ELF-1 (cell line): Measurements from ENCODE around the gene CHD6.

ENCODE experiments used
- DNase-seq: peaks from one replicate; pipeline ENCODE4 v3.0.0-alpha.2; 2016; ENCODE audit warnings: low read depth, low spot score

Gene CHD6, protein sequence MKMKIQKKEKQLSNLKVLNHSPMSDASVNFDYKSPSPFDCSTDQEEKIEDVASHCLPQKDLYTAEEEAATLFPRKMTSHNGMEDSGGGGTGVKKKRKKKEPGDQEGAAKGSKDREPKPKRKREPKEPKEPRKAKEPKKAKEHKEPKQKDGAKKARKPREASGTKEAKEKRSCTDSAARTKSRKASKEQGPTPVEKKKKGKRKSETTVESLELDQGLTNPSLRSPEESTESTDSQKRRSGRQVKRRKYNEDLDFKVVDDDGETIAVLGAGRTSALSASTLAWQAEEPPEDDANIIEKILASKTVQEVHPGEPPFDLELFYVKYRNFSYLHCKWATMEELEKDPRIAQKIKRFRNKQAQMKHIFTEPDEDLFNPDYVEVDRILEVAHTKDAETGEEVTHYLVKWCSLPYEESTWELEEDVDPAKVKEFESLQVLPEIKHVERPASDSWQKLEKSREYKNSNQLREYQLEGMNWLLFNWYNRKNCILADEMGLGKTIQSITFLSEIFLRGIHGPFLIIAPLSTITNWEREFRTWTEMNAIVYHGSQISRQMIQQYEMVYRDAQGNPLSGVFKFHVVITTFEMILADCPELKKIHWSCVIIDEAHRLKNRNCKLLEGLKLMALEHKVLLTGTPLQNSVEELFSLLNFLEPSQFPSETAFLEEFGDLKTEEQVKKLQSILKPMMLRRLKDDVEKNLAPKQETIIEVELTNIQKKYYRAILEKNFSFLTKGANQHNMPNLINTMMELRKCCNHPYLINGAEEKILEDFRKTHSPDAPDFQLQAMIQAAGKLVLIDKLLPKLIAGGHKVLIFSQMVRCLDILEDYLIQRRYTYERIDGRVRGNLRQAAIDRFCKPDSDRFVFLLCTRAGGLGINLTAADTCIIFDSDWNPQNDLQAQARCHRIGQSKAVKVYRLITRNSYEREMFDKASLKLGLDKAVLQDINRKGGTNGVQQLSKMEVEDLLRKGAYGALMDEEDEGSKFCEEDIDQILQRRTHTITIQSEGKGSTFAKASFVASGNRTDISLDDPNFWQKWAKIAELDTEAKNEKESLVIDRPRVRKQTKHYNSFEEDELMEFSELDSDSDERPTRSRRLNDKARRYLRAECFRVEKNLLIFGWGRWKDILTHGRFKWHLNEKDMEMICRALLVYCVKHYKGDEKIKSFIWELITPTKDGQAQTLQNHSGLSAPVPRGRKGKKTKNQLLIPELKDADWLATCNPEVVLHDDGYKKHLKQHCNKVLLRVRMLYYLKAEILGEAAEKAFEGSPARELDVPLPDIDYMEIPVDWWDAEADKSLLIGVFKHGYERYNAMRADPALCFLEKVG (N-terminal part only)

DNA sequence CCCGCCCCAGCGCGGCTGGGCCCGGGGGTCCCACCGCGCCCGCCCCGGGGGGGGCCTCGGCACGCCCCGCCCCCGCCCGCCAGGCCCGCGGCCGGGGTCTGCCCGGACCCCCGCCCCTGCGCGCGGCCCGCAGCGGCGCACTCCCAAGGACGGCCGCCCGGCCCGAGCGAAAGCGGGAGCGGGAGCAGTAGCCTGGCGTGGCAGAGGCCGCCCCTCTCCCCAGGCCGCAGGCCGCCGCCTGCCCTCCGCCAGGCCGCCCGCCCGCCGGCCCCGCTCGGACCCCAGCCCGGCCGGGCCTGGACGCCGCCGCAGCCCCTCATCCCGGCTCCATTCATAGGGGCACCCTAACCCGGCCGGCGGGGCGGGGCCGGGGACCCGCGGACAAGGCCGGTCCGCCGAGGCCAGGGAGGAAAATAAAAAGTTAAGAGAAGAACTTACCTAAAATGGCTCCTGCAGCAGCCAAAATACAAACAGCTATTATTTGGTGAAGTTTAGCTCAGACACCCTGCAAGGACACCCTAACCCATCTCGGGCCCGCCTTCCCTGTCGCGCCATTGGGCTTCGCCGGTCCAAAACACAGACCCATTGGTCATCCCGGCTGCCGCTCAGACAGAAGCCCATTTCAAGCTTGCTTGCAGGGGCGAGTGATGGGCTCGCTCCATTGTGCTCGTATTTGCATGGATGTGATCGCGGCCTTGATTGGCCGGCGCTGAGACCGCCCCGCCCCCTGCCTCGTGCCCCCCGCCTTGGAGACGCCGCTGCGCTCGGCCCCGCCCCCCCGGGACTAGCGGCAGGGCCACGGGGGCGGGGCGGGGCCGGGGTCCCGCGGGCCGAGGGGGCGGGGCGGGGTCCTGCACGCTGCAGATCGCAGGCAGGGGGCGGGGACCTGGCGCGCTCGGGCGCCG, at the start of gene CHD6:
Gene CHD6, minus strand, starts transcription at position 476 of the 905 bp plus-strand sequence. CDS start 67,040 bp downstream, outside the sequence.
- DNase-seq, result peak; percentile 99

DNA sequence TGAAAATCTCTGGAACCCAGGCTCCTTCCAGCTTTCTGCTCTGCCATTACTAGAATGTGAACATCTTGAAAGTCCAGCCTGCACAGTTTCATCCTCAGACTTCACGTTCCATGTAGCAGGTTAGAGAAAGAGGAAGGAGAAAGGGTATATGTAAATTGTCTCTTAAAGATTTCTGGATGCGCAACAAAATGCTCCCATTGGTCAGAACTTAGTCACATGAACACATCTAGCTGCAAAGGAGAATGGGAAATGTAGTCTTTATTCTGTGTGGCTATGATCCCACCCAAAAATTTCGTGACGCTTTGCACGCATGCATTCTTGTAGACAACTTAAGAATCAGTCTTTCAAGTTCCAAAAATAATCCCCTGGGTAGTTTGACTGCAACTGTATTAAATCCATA, 46.4 kb upstream of the CHD6 start:
- no peak for DNase-seq

DNA sequence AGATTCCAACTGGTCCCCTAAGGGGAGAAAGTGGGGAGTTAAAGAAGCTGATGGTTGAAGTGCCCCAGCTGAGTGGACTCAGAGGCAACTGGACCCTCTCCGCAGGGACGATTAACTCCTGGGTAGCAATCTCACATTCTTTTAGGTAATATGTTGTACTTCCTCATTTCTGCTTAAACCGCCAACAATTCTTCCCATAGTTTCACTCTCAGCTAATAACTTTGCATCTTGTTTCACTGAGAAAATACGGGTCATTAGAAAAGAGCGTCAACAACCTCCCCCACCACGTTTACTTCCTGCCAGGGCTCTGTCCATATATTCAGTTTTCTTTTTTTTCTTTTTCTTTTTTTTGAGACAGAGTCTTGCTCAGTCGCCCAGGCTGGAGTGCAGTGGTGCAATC, 39.5 kb upstream of the CHD6 start:
- no peak for DNase-seq

DNA sequence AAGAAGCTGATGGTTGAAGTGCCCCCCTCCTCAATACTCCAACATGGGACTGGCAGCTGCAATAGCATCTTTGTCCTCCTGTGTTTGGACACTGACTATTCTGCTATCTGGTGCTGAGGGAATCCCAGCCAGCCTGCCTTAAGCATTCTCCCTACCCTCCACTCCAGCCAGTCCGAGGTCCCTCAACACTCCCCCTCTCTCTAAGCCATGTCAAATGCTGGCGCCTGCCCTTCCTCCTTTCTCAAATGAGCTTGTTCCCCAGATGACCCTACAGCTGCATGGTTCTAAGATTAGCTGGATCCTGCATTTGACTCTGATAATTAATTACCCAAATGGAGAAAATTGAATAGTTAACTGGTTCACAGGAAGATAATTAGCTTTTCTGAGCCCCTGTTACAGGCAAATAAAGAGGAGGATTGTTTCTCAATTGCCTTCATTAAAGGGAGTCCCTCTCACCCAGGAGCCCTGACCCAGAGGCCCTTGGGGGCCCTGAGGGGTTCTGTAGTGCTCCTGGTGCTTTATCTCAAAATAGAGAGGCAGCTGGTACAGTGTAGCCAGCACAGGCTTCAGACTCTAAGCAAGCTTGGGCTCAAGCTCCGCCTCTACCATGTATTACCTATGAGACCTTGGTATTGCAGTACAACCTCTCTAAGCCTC, 37.9 kb upstream of the CHD6 start:
- DNase-seq, result no peak

DNA sequence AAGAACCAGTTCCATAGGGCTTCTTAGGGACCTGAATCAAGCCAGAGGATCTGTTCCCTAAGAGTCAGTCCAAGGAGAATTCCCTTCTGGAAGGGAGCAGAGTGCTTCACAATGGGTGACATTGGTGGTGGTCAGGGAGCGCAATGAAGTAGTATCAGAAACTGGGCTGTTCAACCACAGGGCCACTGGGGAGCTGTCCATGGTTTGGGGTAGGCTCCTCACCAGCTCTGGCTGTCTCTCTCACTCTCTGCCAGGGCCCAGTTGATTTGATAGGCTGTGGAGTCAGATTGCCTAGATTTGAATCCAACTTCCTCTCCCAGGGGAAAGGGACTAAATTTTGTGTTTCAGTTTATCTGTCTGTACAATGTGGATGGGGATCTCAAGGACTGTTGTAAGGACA, 36.7 kb upstream of the CHD6 start:
- DNase-seq, result peak; percentile 46

DNA sequence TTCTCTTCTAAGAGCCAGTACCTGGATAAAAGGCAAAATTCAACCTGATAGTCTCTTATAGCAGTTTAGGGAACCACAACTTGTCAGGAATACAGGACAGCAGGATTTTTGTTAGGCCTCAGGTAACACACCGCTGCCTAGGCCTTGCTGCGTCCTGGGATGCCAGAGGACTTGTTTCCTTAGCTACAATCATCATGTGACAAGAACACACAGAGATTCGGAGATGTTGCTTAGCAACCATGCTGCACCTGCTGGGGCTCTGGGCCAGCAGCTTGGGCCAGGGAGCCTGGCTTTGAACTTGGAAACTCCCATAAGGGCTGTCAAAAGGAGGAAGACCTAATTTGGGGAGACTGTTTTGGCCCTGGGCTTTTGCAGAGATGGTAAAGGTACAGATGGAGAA, 36.1 kb upstream of the CHD6 start:
- no peak for DNase-seq

DNA sequence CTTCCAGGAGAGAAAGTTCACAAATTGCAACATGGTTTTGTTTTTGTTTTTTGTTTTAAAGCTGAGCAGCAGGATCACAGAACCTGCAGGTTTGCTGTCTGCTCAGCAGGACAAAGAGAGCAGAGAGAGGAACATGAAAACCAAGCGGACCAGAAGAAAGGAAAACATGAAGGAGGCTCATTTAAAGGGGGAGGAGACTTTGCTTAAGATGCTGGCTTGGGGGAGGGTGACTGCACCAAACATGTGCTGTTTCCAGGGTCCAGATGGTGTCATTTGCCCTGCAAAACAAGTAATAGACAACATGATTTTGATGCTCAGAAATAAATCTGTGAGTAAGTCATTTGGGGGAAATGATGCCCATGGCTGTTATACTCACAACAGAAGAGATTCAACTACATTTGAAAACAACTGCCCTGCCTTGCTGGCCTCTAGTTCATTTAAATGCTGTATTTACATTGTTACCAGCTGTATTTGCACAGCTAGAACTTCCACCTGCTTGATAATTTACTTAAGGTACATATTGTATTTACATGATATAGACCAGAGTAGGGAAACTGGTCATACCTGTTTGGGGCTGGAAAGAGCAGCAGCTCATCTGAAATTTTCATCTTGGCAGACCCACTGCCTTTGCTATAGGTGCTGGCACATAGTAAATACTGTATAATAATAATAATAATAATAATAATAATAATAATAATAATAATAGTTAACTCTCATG, 32.2 kb upstream of the CHD6 start:
- DNase-seq, result peak; percentile 14

DNA sequence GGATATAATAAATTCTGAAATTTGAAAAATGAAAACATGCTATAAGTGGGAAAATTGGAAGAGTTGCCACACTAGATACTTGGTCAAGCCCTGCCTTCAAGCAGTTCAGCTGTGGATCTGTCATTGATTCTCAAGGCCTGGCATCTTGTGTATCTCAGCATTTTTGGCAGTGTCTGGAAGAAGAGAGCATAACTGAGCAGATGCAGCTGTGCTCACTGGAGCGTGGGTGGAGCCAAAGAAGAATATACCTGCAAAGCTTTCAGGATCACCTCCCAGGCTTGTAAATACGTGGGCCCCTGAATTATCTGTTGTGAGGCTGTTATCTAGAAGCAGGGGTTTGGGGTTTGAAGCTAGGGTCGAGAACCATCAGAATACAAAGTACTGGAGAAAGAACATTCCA, 31.3 kb upstream of the CHD6 start:
- no peak for DNase-seq

DNA sequence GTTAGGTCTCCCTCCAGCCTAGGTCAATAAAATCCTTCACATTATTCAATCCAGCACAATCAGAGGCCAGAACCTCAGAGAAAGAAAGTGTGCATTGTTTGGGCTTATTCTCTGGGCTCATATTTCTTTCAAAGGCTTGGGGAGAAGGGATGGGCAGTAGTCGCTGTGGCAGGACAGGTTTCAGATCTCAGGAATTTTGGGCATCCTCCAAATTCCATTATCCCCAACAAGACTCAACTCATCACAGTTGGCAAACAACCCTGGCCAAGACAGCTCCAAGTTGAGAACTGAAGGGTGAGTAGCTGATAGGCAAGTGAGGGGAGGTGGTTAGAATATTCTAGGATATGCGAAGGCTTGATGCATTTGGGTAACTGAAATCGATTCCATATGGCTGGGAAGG, 27.2 kb upstream of the CHD6 start:
- no peak for DNase-seq

DNA sequence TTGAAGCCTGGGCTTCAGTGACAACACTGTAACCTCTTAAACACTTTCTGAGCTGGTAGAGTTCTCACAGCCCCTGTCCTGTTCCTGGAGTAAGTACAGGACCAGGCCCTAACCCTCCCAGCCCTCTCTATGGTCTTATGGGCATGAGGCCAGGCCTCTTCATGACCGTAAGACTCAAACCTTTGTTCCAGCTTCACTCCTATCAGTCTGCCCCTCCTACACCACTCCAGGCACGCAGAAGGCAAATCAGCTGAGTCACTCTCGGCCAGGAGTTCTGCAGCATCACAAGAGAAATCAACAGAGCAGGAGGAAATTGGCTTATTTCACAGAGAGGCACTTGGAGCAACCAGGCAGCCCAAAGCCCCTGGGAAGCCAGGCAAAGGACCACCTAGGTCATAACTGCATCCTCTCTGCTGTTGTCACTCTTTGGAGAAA, 25.3 kb upstream of the CHD6 start:
- DNase-seq, result peak; percentile 86

DNA sequence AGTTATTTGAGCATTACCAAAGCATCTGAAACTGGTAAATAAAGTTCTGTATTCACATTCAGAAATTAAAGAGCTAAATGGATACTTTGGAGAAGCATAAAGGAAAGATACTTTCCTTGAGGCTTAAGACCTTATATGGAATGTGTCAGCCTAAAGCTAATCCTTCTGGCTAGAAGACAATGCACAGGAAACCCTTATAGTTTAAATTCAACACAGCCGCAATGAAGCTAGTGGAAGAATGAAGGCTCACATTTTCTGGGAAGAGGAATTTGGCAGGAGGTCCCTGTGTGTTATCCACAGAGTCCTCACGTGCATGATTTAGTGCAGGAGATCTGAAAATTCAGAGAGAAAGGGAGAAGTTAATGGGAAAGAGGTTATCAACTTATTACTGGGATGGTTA, 21.5 kb upstream of the CHD6 start:
- DNase-seq, result no peak

DNA sequence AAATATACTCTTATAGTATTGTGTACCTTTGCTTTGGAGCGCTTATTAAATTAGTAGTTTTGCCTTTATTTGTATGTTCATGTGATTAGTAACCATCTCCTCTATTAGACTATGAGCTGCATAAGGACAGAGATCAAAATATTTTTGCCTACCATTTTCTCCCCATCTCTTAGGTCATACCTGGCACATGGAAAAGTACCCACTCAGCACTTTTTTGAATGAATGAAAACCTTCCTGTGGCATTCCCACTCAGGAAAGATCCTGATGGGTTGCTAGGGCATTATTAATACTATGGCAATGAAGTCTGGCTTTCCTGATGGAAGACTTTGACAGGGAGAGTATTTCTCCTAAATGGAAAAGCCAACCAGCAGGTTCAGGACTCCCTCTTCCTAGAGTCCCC, 20.3 kb upstream of the CHD6 start:
- DNase-seq, result no peak

DNA sequence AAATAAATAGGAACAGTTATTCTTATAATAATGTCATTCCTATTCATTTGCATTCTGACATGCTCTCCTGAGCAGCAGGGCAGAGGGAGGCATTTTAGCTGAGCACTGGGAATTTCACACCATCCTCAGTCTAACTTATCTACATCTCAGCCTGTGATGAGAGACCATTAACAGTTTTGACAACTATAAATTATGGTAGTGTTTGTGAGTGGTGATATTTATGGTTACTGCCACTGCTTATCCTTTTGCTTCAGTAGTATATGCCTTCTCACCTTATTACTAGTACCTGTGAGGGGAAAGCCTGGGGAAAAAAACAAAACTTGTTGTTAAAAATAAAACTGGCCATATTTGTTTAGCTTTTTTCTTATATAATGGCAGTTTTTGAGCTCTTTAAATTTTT, 17.0 kb upstream of the CHD6 start:
- no peak for DNase-seq

DNA sequence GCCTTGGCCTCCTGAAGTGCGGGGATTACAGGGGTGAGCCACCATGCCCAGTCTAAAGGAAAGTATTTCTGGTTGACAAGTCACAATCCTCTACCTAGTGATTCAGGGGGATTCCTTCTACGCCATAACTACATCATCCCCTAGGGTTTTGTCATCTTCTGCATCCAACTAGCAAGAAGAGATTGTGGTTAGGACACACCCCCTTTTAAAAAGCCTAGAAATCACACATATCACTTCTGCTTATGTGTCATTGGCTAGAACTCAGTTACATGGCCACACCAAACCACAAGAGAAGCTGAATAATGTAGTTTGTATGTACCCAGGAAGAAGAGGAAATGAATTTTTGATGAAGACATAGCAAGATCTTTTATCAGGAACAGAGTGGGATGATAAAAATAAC, 14.7 kb upstream of the CHD6 start:
- DNase-seq, result no peak

DNA sequence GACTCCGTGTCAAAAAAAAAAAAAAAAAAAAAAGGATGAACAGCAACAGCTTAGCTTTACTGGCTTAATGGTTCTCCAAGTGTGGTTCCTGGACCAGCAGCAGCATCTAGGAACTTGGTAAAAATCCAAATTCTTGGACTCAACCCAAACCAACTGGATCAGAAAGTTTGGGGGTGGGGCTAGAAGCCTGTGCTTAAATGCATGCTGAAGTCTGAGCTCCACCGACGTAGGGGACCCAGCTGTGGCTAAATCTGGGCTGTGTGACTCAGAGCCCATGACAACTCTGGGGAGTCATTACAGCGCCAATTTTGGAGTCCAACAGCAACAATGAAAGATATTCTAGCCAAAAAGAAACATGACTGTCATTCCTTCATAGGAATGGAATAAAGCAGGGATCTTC, 13.6 kb upstream of the CHD6 start:
- no peak for DNase-seq

DNA sequence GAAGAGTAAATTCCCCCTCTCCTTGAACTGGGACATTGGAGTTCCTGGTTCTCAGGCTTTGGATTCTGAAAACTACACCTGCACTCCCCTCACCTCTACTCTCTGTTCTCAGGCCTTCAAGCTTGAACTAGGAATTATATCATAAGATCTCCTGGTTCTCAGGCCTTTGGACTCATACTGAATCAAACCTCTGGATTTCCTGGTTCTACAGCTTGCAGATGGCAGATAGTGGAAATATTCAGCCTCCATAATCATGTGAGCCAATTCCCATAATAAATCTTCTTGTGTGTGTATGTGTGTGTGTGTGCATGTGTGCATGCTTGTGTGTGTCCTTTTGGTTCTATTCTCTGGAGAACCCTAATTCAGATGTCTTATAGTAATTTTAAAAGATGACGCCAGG, 12.7 kb upstream of the CHD6 start:
- no peak for DNase-seq

DNA sequence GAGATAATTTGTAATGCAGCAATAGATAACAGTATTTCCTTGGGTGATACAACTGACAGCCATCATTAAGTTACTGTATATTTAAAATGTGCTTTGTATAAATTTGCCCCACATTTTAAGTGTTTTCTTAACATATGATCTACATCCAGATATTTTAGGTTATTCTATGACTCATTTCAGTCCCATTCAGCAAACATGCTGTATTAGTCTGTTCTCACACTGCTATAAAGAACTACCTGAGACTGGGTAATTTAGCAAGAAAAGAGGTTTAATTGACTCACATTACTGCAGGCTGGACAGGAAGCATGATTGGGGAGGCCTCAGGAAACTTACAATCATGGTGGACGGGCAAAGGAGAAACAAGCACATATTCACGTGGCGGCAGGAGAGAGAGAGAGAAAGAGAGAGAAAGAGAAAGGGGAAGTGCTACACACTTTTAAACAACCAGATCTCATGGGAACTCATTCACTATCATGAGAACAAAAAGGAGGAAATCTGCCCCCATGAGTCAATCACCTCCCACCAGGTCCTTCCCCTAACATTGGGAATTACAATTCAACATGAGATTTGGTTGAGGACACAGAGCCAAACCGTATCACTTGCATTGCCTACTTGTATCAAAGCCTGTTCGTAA, 9.6 kb upstream of the CHD6 start:
- no peak for DNase-seq

DNA sequence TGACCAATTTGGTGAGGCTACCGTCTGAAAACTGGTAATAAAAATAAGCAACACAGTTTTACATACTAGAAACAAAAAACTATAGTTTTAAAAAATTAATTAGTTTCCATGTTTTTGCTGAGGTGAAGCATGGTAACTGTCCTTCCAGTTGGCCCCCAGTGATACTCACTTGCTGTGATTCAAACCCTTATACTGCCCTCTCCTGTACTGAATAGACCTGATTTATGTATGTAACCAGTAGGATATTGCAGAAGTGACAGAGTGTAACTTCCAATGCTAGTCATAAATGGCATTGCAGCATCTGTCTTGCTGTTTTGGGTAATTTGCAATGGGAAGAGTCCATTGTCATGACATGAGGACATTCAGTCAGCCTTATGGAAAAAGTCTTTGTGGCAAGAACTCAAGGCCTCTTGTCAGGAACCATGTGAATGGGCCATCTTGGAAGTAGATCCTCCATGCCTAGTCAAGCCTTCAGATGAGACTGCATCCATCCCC, 8.9 kb upstream of the CHD6 start:
- no peak for DNase-seq
